Stimulated activated CD4-positive, alpha-beta T cell treated with anti-CD3 and anti-CD28 coated beads, Interleukin-12 subunit alpha, Interleukin-12 subunit beta, amount 100 ng/mL, for 48 hours (primary cell): ENCODE results near the gene TMPRSS2.

Source experiments
- DNase-seq, 3 donors: peaks; one replicate each; pipeline ENCODE4 v3.0.0-alpha.2; 2020; ENCODE audit warnings: low read depth in 2 of 3, low spot score in 1 of 3

Gene TMPRSS2

GRCh38 chr21:41507521-41508414, at the start of gene TMPRSS2:
Gene TMPRSS2, minus strand, starts transcription at chr21:41508158. Its CDS starts 10,025 bp downstream, at chr21:41498133.
- DNase-seq: no peak

GRCh38 chr21:41555057-41555456, 47.1 kb upstream of the TMPRSS2 start:
- DNase-seq: no peak

GRCh38 chr21:41552254-41552653, 44.3 kb upstream of the TMPRSS2 start:
- DNase-seq: no peak

GRCh38 chr21:41548781-41549180, 40.8 kb upstream of the TMPRSS2 start:
- DNase-seq: no peak

- DNase-seq: no peak
Measured at GRCh38 chr21:41547111-41547510, 39.2 kb upstream of the TMPRSS2 start.

- DNase-seq: no peak
Measured at GRCh38 chr21:41545500-41546359, 37.8 kb upstream of the TMPRSS2 start.

GRCh38 chr21:41542727-41543126, 34.8 kb upstream of the TMPRSS2 start:
- no peak for DNase-seq

GRCh38 chr21:41537356-41537755, 29.4 kb upstream of the TMPRSS2 start:
- no peak for DNase-seq

GRCh38 chr21:41536827-41537103, 28.8 kb upstream of the TMPRSS2 start:
- no peak for DNase-seq

- DNase-seq: no peak
Measured at GRCh38 chr21:41536076-41536826, 28.3 kb upstream of the TMPRSS2 start.

GRCh38 chr21:41530366-41530765, 22.4 kb upstream of the TMPRSS2 start:
- no peak for DNase-seq

- no peak for DNase-seq
Measured at GRCh38 chr21:41529769-41530168, 21.8 kb upstream of the TMPRSS2 start.

- DNase-seq: no peak
Measured at GRCh38 chr21:41526478-41527087, 18.6 kb upstream of the TMPRSS2 start.

- DNase-seq: no peak
Measured at GRCh38 chr21:41523175-41523574, 15.2 kb upstream of the TMPRSS2 start.

GRCh38 chr21:41521489-41522027, 13.6 kb upstream of the TMPRSS2 start:
- DNase-seq: no peak

- DNase-seq: no peak
Measured at GRCh38 chr21:41520560-41521442, 12.8 kb upstream of the TMPRSS2 start.

GRCh38 chr21:41519806-41520559, 12.0 kb upstream of the TMPRSS2 start:
- DNase-seq: no peak

GRCh38 chr21:41518757-41519156, 10.8 kb upstream of the TMPRSS2 start:
- DNase-seq: no peak

GRCh38 chr21:41511858-41512257, 3.9 kb upstream of the TMPRSS2 start:
- no peak for DNase-seq
